Loucy (cell line): ENCODE measurements around the gene TSEN54.

ENCODE experiments used
- CTCF ChIP-seq: fragments of 200-600 bp; sonication (generic); conservative IDR thresholded peaks from 2 replicates; pipeline ENCODE4 v1.5.1; 2014; ENCODE audit warnings: mild to moderate bottlenecking, antibody characterized with exemption, low read length
- EZH2phosphoT487 ChIP-seq: fragments of 200-600 bp; IDR thresholded peaks from 2 replicates; pipeline ENCODE4 v1.6.1; 2018; ENCODE audit warnings: antibody characterized with exemption, mild to moderate bottlenecking, moderate library complexity, borderline replicate concordance

GRCh38 chr17:75521290-75521689 is 5.0 kb downstream of the TSEN54 start:
- TF ChIP-seq CTCF, result no peak
- TF ChIP-seq EZH2phosphoT487, result no peak
